Fibroblast of the aortic adventitia (primary cell): Measurements from ENCODE around the gene GNAT2. TPM values are rescaled to one million over a fixed set of nuclear protein-coding genes. Genes with fewer than 3 reads are reported as not detected.

Experiments
- DNase-seq: peaks from one replicate; pipeline ENCODE4 v3.0.0-alpha.2; 2010; ENCODE audit warnings: low read depth
- H3K4me3 ChIP-seq: 2 replicates; pipeline ENCODE4 v1.5.1; 2011; ENCODE audit warnings: low read depth, mild to moderate bottlenecking, control low read depth, low read length, moderate library complexity
- total RNA-seq: library from RNA; depleted of rRNA; stranded (reverse); fragments of >200 nt; gene quantifications from 2 replicates; pipeline ENCODE4 v1.2.3, GENCODE V29; 2012; ENCODE audit warnings: low replicate concordance
- TF ChIP-seq, protein P1 (sequence below): IDR thresholded peaks from 2 replicates; pipeline ENCODE4 v1.5.1; 2011; ENCODE audit warnings: mild to moderate bottlenecking, low read length, control low read depth, inconsistent platforms; ENCODE audit not compliant: insufficient read depth

Gene GNAT2
- total RNA-seq, 1 donor: 0.18 TPM

GRCh38 chr1:109643385-109644230 lies 24.2 kb upstream of the GNAT2 start:
- peak; percentile 73 for DNase-seq
- H3K4me3 ChIP-seq: no peak overlapping the region
- TF ChIP-seq, protein P1, sequence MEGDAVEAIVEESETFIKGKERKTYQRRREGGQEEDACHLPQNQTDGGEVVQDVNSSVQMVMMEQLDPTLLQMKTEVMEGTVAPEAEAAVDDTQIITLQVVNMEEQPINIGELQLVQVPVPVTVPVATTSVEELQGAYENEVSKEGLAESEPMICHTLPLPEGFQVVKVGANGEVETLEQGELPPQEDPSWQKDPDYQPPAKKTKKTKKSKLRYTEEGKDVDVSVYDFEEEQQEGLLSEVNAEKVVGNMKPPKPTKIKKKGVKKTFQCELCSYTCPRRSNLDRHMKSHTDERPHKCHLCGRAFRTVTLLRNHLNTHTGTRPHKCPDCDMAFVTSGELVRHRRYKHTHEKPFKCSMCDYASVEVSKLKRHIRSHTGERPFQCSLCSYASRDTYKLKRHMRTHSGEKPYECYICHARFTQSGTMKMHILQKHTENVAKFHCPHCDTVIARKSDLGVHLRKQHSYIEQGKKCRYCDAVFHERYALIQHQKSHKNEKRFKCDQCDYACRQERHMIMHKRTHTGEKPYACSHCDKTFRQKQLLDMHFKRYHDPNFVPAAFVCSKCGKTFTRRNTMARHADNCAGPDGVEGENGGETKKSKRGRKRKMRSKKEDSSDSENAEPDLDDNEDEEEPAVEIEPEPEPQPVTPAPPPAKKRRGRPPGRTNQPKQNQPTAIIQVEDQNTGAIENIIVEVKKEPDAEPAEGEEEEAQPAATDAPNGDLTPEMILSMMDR: peak; percentile 90

- TF ChIP-seq, protein P1: no peak
- H3K4me3 ChIP-seq: no peak overlapping the region
- no peak for DNase-seq
Measured at GRCh38 chr1:109642626-109643025, 23.2 kb upstream of the GNAT2 start.

GRCh38 chr1:109641861-109642260 lies 22.4 kb upstream of the GNAT2 start:
- TF ChIP-seq, protein P1: no peak
- no peak overlapping the region for H3K4me3 ChIP-seq
- DNase-seq: no peak

- H3K4me3 ChIP-seq: no peak overlapping the region
- TF ChIP-seq, protein P1: no peak
- no peak for DNase-seq
Measured at GRCh38 chr1:109641078-109641740, 21.8 kb upstream of the GNAT2 start.

GRCh38 chr1:109640285-109640865 lies 21.0 kb upstream of the GNAT2 start:
- H3K4me3 ChIP-seq: no peak overlapping the region
- TF ChIP-seq, protein P1: peak; percentile 99
- peak; percentile 73 for DNase-seq

GRCh38 chr1:109639841-109640184 lies 20.4 kb upstream of the GNAT2 start:
- no peak overlapping the region for H3K4me3 ChIP-seq
- no peak for DNase-seq
- TF ChIP-seq, protein P1: no peak
